ENCODE measurements around the gene ATP4A. TPM values are rescaled to one million over a fixed set of nuclear protein-coding genes. Genes with fewer than 3 reads are reported as not detected.

ATP4A gene
- total RNA-seq, 2 experiments from 2014 or later: not detected

DNA sequence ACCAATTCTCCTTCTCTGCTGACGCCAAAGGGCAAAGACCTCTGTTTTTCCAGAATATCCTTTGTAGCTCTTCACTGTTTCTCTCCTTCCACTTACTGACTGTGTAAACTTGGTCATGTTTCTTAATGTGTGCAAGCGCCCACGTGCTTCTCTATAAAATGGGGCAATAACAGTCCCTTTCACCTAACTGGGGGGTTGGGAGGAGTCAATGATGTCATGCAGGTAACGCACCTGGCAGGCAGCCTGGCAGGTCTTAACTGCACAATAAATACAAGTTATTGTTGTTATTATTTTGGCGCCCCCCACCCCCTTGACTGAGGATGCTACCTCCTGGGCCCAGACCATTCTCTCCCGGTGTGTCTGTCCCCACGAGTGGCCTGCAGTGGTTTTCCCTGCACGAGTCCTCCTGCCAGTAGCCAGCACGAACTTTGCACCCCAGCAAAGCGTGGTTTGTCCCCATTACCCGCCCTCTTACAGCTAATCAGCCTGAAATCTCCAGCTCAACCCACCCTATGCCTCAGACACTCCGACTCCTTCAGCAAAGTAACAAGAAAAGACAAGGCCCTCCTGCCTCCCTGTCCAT, 40.6 kb downstream of the ATP4A start:
- no peak overlapping the region for H3K27ac Mint-ChIP-seq
- H3K36me3 Mint-ChIP-seq: no peaks in the 10 kb centered on the region
- peaks cover 11% of the 10 kb centered on the region for H3K27me3 Mint-ChIP-seq
- DNase-seq (no peak), ATAC-seq (no peak)
- no peak overlapping the region for H3K4me3 Mint-ChIP-seq
- no peaks in the 10 kb centered on the region for H3K9me3 Mint-ChIP-seq (ENCODE audit: low read depth)
- no peaks in the 10 kb centered on the region for H3K4me1 Mint-ChIP-seq
- CTCF ChIA-PET: no interaction called here

DNA sequence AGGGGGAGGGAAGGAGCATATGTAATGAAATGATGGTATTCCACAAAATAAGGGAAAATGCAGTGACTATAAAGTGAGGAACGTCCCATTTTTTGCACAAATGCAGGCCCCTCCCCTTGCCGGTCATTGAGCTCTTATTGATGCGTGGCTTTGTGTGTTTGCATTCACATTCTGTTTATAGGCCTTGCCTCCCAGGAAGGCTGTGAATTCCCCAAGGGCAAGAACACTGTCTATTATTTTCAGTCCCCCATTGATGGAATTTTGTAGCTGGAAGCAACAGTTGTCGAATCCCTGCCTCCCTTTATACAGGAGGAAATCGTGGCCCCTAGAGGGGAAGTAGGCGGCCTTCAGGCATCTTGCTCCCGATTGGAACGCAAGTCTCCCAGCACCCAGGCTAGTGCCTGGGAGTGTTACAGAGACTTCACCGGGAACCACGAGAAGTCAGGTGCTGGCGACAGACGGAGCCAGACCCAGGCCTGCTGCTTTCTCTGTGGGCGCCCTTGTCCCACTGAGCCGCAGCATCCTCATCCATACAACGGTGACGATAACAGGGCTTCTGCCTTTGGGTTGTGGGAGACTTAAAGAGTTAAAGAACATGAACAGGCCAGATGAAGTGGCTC, 42.2 kb downstream of the ATP4A start:
- Mint-ChIP-seq H3K27ac (no peak overlapping the region), H3K4me3 (no peak overlapping the region), H3K4me1 (no peaks in the 10 kb centered on the region), H3K36me3 (no peaks in the 10 kb centered on the region), H3K9me3 (ENCODE audit: low read depth) (no peaks in the 10 kb centered on the region), H3K27me3 (peaks cover 14% of the 10 kb centered on the region)
- ATAC-seq (no peak), DNase-seq (no peak)
- CTCF ChIA-PET: interaction anchor here (1.0 to 2.8 kb wide), 3 partner anchors 11 to 26 kb away, joined by 3 to 7 read pairs (median 3); no protein-coding TSS in a partner anchor

DNA sequence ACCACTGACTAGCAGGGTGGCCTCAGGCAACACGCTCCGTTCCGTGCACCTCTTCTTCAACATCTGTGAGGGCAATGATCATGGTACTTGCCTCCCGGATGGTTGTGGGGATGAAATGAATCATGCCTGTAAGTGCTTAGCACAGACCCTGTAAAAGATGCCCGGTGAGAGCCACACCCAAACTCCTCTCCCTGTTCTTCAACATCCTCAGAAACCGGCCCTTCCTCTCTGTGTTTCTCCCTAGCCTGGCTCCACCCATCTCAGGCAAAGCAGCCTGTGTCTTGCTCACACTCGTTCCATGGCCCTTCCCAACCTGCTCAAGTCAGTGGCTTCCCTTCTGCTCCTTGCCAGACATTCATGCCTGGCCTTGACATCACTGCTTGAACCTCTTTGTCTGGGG, 44.2 kb downstream of the ATP4A start:
- peaks cover 11% of the 10 kb centered on the region for H3K27me3 Mint-ChIP-seq
- no peak overlapping the region for H3K27ac Mint-ChIP-seq
- H3K9me3 Mint-ChIP-seq (ENCODE audit: low read depth): no peaks in the 10 kb centered on the region
- no peaks in the 10 kb centered on the region for H3K36me3 Mint-ChIP-seq
- no peak overlapping the region for H3K4me3 Mint-ChIP-seq
- DNase-seq: no peak
- CTCF ChIA-PET: interaction anchor here (2.8 kb wide), 1 partner anchor 9 kb away, joined by 7 read pairs; no protein-coding TSS in a partner anchor
- ATAC-seq: no peak
- H3K4me1 Mint-ChIP-seq: no peaks in the 10 kb centered on the region

DNA sequence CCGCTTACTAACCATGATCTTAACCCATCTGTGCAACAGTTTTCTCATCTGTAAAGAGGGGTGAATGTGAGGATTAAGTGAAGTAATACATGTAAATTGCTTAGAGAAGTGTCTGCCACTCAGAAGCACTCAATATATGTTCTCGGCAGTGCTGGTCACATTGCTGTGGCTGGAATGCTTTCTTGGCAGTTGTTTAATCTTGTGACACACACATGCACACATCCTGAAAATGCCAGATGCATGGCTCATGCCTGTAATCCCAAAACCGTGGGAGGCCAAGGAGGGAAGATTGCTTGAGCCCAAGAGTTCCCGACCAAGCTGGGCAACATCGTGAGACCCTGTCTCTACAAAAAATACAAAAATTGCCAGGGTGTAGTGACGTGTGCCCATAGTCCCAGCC, 45.1 kb downstream of the ATP4A start:
- H3K9me3 Mint-ChIP-seq (ENCODE audit: low read depth): no peaks in the 10 kb centered on the region
- CTCF ChIA-PET: interaction anchor here (0.6 to 2.8 kb wide), 2 partner anchors 8 to 93 kb away, joined by 3 to 7 read pairs; no protein-coding TSS in a partner anchor
- no peak for ATAC-seq

DNA sequence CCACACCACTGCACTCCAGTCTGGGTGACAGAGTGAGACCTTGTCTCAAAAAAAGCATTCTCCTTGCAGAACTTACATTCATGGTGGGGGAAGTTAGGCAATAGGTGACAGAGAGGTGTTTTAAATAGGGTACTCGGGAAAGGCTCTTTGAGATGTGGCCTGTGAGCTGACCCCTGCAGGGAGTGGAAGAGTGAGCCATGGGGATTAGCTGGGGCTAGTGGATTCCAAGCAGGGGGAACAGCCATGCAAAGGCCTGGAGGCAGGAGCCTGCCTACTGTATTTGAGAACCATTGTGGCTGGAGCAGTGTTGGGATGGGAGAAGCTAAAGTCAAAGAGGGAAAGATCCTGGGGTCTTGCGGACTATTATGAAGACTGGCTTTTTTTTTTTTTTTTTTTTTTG, 46.1 kb downstream of the ATP4A start:
- no peak for DNase-seq
- ATAC-seq: no peak
- Mint-ChIP-seq H3K27ac (no peak overlapping the region), H3K4me1 (no peaks in the 10 kb centered on the region), H3K27me3 (peaks cover 7% of the 10 kb centered on the region), H3K4me3 (no peak overlapping the region), H3K9me3 (ENCODE audit: low read depth) (no peaks in the 10 kb centered on the region), H3K36me3 (no peaks in the 10 kb centered on the region)
- CTCF ChIA-PET: interaction anchor here (1.0 to 1.3 kb wide), 2 partner anchors 9 to 31 kb away, joined by 3 read pairs; no protein-coding TSS in a partner anchor

More for the DNA sequence above, 45.1 kb downstream of the ATP4A start:
- Mint-ChIP-seq H3K27ac (no peak overlapping the region), H3K27me3 (peaks cover 8% of the 10 kb centered on the region), H3K4me3 (no peak overlapping the region), H3K4me1 (no peaks in the 10 kb centered on the region), H3K36me3 (no peaks in the 10 kb centered on the region)
- DNase-seq: no peak

DNA sequence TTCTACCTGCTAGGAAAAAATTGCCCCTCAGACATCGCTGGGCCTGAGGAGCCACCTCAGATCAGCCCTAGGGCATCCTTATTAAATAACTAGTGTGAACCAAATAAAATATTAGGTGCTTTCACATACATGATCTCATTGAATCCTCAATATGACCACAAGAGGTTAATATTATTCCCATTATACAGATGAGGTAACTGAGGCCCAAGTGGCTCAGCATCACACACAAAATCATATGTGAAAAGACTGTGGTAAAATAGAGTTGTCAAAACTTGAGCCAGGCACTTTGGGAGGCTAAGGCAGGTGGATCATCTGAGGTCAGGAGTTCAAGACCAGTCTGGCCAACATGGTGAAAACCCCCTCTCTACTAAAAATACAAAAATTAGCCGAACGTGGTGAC, 47.1 kb downstream of the ATP4A start:
- no peak overlapping the region for H3K4me3 Mint-ChIP-seq
- ATAC-seq (no peak), DNase-seq (no peak)
- peaks cover 16% of the 10 kb centered on the region for H3K27me3 Mint-ChIP-seq
- CTCF ChIA-PET: interaction anchor here (1.3 kb wide), 1 partner anchor 8 kb away, joined by 3 read pairs; no protein-coding TSS in a partner anchor
- no peaks in the 10 kb centered on the region for H3K36me3 Mint-ChIP-seq
- H3K9me3 Mint-ChIP-seq (ENCODE audit: low read depth): no peaks in the 10 kb centered on the region
- no peak overlapping the region for H3K27ac Mint-ChIP-seq
- no peaks in the 10 kb centered on the region for H3K4me1 Mint-ChIP-seq

DNA sequence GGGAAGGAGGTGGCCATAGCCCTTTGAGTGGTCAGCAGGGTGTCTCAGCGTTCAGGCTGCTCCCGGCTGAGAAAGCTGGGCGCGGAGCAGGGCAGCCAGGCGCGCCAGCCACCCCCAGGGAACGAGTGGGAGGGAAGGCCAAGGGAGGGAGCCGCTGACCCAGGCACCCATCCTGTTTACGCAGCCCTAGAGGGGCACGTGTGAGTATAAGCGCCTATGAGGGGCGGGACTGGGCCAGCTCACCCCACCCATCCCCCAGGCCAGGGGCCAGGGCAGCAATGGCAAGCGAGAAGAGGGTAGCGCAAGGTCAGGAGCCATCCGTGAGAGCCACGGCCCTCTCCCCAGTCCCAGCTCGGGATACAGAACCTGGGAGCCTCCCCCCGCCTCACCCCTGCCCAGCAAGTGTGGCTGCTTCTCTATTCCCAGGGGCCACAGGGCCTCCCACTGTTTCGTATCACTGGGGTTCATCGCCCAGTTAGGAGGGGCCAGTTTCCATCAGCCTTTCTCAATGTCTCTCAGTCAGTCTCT, 49.1 kb downstream of the ATP4A start:
- H3K9me3 Mint-ChIP-seq (ENCODE audit: low read depth): no peaks in the 10 kb centered on the region
- no peaks in the 10 kb centered on the region for H3K36me3 Mint-ChIP-seq
- CTCF ChIA-PET: interaction anchor here (1.0 to 1.8 kb wide), 3 partner anchors 8 to 33 kb away, joined by 3 to 4 read pairs (median 3); no protein-coding TSS in a partner anchor
- ATAC-seq (no peak), DNase-seq (no peak)
- H3K4me1 Mint-ChIP-seq: peaks cover 12% of the 10 kb centered on the region
- no peak overlapping the region for H3K27ac Mint-ChIP-seq
- no peak overlapping the region for H3K4me3 Mint-ChIP-seq
- peaks cover 30% of the 10 kb centered on the region for H3K27me3 Mint-ChIP-seq

DNA sequence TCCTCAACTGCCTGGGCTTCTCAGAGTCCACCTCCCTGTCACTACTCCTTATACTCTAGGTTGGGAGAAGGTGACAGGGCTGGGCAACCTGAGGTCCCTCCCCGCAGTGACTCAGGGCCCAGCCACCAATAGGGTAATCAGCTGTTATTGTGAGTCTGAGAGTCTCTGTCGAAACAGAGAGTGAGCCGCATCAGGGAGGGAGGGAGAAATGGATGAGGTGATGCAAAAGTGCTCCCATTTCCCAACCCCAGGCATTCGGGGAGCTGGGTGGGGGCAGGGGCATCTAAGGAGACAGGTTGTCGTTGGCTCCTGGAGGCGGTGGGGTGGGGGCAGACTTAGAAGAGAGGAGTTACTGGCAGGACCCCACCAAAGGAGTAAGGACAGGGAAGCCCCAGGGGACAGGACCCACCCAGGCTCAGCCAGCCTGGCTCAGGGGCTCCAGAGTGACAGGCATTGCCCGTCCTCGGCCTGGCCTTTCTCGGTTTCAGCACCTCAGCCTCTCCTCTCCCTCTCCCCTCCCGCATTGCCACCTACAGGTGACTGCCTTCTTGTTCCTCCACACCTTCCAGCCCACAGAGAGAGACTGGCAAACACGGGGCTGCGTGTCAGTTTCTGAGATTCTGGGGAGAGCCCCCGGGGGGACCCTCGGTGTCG, 49.7 kb downstream of the ATP4A start, which contains the start of gene DMKN:
DMKN (minus strand) TSS at position 22 of the 654 bp plus-strand sequence. CDS start 174 bp downstream, outside the sequence.
- H3K27ac Mint-ChIP-seq: no peak within 1 kb of the TSS
- no peaks in the 10 kb centered on the region for H3K36me3 Mint-ChIP-seq
- no peaks in the 10 kb centered on the region for H3K9me3 Mint-ChIP-seq (ENCODE audit: low read depth)
- H3K27me3 Mint-ChIP-seq: peaks cover 34% of the 10 kb centered on the region
- no peak within 1 kb of the TSS for H3K4me3 Mint-ChIP-seq
- peaks cover 14% of the 10 kb centered on the region for H3K4me1 Mint-ChIP-seq
- CTCF ChIA-PET: no interaction called here
- ATAC-seq (no peak), DNase-seq (no peak)

DNA sequence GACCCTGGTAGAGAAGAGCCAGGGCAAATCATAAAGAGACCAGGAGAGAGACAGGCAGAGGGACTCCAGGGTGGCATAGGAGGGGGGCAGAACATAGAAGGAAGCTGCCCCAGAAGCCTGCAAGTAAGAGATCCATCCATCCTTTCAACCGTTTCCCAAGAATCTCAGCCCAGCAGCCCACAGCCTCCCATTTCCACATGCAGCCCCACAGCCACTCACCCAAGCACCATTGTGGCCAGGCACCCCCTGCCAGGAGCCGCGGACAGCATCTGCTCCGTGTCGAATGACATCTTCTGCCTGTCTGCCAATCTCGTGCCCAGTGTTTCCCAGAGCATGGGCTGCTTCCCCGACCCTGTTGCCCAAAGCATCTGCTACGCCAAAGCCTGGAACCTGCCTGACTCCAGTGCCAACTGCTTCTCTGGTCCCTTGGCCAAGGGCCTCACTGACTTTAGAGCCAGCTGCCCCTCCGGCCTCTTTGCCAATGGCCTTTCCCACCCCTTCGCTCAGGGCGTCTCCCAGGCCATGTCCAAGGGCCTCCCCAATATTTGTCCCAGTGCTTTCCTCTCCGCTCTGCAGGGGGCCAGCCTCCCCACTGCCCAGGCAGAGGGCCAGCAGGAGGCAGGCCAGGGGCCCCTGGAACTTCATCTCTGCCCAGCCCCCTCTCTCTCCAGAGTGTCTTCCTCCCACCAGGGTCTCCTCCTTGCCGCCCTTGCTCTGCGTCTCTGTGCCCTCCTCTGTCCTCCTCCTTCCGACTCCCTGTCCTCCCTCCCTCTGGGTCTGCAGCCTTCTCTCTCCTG, 50.4 kb downstream of the ATP4A start:
- Mint-ChIP-seq H3K27ac (no peak overlapping the region), H3K36me3 (no peaks in the 10 kb centered on the region), H3K4me1 (peaks cover 14% of the 10 kb centered on the region), H3K9me3 (ENCODE audit: low read depth) (no peaks in the 10 kb centered on the region), H3K27me3 (peaks cover 41% of the 10 kb centered on the region), H3K4me3 (no peak overlapping the region)
- ATAC-seq (no peak), DNase-seq (no peak)
- CTCF ChIA-PET: interaction anchor here (1.4 kb wide), 1 partner anchor 35 kb away, joined by 3 read pairs; no protein-coding TSS in a partner anchor

DNA sequence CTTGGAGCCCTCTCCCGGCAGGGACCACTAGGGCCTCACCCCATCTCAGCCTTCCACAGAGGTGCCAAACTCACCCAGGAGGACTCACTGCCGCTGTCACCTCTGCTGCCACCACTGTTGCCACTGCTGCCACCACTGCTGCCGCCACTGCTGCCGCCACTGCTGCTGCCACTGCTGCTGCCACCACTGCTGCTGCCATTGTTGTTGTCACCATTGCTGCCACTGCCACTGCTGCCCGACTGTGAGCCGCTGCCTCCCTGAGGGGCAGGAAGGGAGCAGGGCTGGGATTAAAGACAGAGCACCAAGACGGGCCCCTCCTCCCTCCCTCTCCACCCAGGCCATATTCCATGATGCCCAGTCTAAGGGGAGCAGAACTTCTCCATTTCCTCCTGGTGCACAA, 52.1 kb downstream of the ATP4A start:
- DNase-seq: no peak
- CTCF ChIA-PET: interaction anchor here (1.1 to 3.7 kb wide), 10 partner anchors 16 to 312 kb away, joined by 3 to 21 read pairs (median 4); partner anchors contain the start of gene FFAR3
- Mint-ChIP-seq H3K27me3 (peaks cover 51% of the 10 kb centered on the region), H3K27ac (no peak overlapping the region), H3K4me3 (no peak overlapping the region), H3K4me1 (peaks cover 14% of the 10 kb centered on the region), H3K36me3 (no peaks in the 10 kb centered on the region), H3K9me3 (ENCODE audit: low read depth) (no peaks in the 10 kb centered on the region)
- ATAC-seq: no peak

DNA sequence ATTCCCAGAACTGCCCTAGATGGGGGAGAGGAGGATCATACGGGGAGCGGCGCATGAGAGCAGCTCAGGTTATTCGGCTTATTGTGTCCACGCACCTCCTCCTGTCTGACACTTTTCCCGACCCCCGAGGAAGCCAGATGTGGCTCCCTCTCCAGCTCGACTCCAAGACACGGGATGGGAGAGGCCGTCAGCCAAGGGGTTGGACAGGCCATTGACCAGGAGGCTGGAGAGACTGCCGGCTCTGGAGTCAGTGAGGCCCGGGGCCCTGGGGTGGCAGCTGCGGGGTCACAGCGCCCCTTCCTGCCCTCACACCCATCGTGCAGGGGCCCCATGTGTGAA, 52.9 kb downstream of the ATP4A start:
- H3K27ac Mint-ChIP-seq: no peak overlapping the region
- no peaks in the 10 kb centered on the region for H3K9me3 Mint-ChIP-seq (ENCODE audit: low read depth)
- peaks cover 56% of the 10 kb centered on the region for H3K27me3 Mint-ChIP-seq
- no peaks in the 10 kb centered on the region for H3K36me3 Mint-ChIP-seq
- CTCF ChIA-PET: interaction anchor here (0.5 to 3.7 kb wide), 35 partner anchors 9 to 444 kb away, joined by 3 to 21 read pairs (median 3); partner anchors contain the start of genes COX6B1, FFAR2 and FFAR3
- no peak for ATAC-seq
- no peak for DNase-seq
- no peak overlapping the region for H3K4me3 Mint-ChIP-seq
- H3K4me1 Mint-ChIP-seq: peaks cover 14% of the 10 kb centered on the region

DNA sequence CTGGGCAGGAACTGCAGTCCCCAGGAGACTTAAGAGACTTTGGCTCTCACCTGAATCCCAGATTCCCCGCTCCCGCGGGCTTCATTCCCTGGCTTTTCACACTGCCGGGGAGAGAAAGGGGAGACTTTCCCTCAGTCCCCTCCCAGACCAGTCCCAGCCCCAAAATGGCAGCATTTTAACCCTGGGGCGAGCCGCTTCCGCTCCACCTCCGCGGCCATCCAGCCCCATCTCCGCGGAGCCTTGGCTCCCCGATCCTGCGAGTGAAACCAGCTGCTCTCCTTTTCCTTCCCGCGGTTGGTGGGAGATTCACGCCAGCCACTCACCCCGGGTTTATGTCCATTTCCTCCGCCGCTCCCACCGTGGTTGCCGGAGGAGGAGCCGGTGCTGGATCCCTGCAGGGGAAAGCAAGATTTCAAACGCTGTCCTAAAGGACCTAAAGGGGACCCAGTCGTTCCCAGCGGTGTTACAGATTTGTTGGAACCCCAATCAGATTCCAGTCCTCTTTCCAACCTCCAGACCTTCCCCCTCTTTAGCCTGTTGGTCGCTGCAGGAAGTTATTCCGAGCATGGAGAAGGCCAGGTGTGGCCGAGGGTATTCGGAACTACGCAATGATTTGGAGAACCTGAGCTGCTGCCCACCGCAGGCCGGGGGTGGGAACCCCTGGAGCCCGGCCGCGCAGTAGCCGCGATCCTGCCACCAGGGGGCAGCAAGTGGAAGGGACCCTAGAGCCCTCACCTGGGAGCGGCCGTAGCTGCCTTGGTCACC, 53.4 kb downstream of the ATP4A start:
- peak; percentile 78 for ATAC-seq

More for the DNA sequence above, 53.4 kb downstream of the ATP4A start:
- DNase-seq: peak; percentile 75
- no peaks in the 10 kb centered on the region for H3K9me3 Mint-ChIP-seq (ENCODE audit: low read depth)
- H3K27me3 Mint-ChIP-seq: peaks cover 59% of the 10 kb centered on the region
- peaks cover 14% of the 10 kb centered on the region for H3K4me1 Mint-ChIP-seq
- CTCF ChIA-PET: interaction anchor here (0.5 to 3.7 kb wide), 39 partner anchors 8 to 444 kb away, joined by 3 to 21 read pairs (median 3); partner anchors contain the start of genes COX6B1, FFAR2 and FFAR3
- H3K4me3 Mint-ChIP-seq: peak overlapping the region; percentile 22
- no peak overlapping the region for H3K27ac Mint-ChIP-seq
- no peaks in the 10 kb centered on the region for H3K36me3 Mint-ChIP-seq
